NT2/D1 (cell line): ENCODE data around the gene LOX.

ENCODE experiments used
- DNase-seq: peaks from one replicate; pipeline ENCODE4 v3.0.0-alpha.2; 2011; ENCODE audit warnings: low read depth, low spot score
- H3K27me3 ChIP-seq: 2 replicates; pipeline ENCODE4 v1.6.0; 2011; ENCODE audit warnings: mild to moderate bottlenecking; ENCODE audit not compliant: insufficient read length, insufficient read depth
- H3K36me3 ChIP-seq: 2 replicates; pipeline ENCODE4 v1.6.1; 2011; ENCODE audit warnings: mild to moderate bottlenecking, low read length, mixed read lengths; ENCODE audit not compliant: insufficient read depth, insufficient read length
- H3K4me1 ChIP-seq: 2 replicates; pipeline ENCODE4 v1.5.1; 2011; ENCODE audit not compliant: insufficient read depth, insufficient read length
- H3K4me3 ChIP-seq: 2 replicates; pipeline ENCODE4 v1.5.1; 2011; ENCODE audit warnings: low read depth; ENCODE audit not compliant: insufficient read length
- H3K9ac ChIP-seq: 2 replicates; pipeline ENCODE4 v1.6.0; 2011; ENCODE audit warnings: low read depth; ENCODE audit not compliant: insufficient read length
- H3K9me3 ChIP-seq: 2 replicates; pipeline ENCODE4 v1.5.1; 2011; ENCODE audit warnings: mild to moderate bottlenecking, low read length; ENCODE audit not compliant: insufficient read depth
- SUZ12 ChIP-seq: IDR thresholded peaks from 2 replicates; pipeline ENCODE4 v1.6.1; 2011; ENCODE audit not compliant: insufficient read length, insufficient read depth; ENCODE audit errors: extremely low read depth
- YY1 ChIP-seq: IDR thresholded peaks from 2 replicates; pipeline ENCODE4 v1.6.1; 2011; ENCODE audit not compliant: insufficient read length, insufficient read depth
- ZNF274 ChIP-seq: IDR thresholded peaks from 2 replicates; pipeline ENCODE4 v1.6.1; 2011; ENCODE audit warnings: mild to moderate bottlenecking, low read depth, low read length

LOX gene

GRCh38 chr5:122063836-122064235 is 14.2 kb downstream of the LOX start:
- Histone ChIP-seq H3K36me3 (peaks cover 5% of the 10 kb centered on the region), H3K4me1 (peaks cover 4% of the 10 kb centered on the region), H3K9ac (no peak overlapping the region), H3K4me3 (no peak overlapping the region), H3K27me3 (no peaks in the 10 kb centered on the region), H3K9me3 (no peaks in the 10 kb centered on the region)
- TF ChIP-seq YY1 (no peak), ZNF274 (no peak)
- no peak for DNase-seq

- DNase-seq: no peak
- H3K4me1 ChIP-seq: no peaks in the 10 kb centered on the region
- H3K36me3 ChIP-seq: peaks cover 5% of the 10 kb centered on the region
Measured at GRCh38 chr5:122062205-122062604, 15.9 kb downstream of the LOX start.

GRCh38 chr5:122056913-122057312 is 21.1 kb downstream of the LOX start:
- TF ChIP-seq ZNF274 (no peak), SUZ12 (no peak), YY1 (no peak)
- H3K36me3 ChIP-seq: no peaks in the 10 kb centered on the region
- no peak for DNase-seq
- H3K27me3 ChIP-seq: no peaks in the 10 kb centered on the region
- no peak overlapping the region for H3K4me3 ChIP-seq
- no peaks in the 10 kb centered on the region for H3K4me1 ChIP-seq
- no peaks in the 10 kb centered on the region for H3K9me3 ChIP-seq
- H3K9ac ChIP-seq: no peak overlapping the region

More at GRCh38 chr5:122062205-122062604, 15.9 kb downstream of the LOX start:
- TF ChIP-seq SUZ12 (no peak), ZNF274 (no peak), YY1 (no peak)
- Histone ChIP-seq H3K9me3 (no peaks in the 10 kb centered on the region), H3K9ac (no peak overlapping the region), H3K4me3 (no peak overlapping the region), H3K27me3 (no peaks in the 10 kb centered on the region)

GRCh38 chr5:122054266-122054665 is 23.8 kb downstream of the LOX start:
- Histone ChIP-seq H3K9ac (no peak overlapping the region), H3K36me3 (no peaks in the 10 kb centered on the region), H3K4me3 (no peak overlapping the region), H3K4me1 (no peaks in the 10 kb centered on the region), H3K9me3 (no peaks in the 10 kb centered on the region), H3K27me3 (no peaks in the 10 kb centered on the region)
- DNase-seq: no peak
- TF ChIP-seq ZNF274 (no peak), YY1 (no peak), SUZ12 (no peak)

- TF ChIP-seq YY1 (no peak), SUZ12 (no peak)
- no peak overlapping the region for H3K4me3 ChIP-seq
- H3K9me3 ChIP-seq: no peaks in the 10 kb centered on the region
- no peak overlapping the region for H3K9ac ChIP-seq
- no peak for DNase-seq
- no peaks in the 10 kb centered on the region for H3K27me3 ChIP-seq
- no peaks in the 10 kb centered on the region for H3K36me3 ChIP-seq
- H3K4me1 ChIP-seq: no peaks in the 10 kb centered on the region
Measured at GRCh38 chr5:122053181-122054109, 24.6 kb downstream of the LOX start.

- no peaks in the 10 kb centered on the region for H3K4me1 ChIP-seq
- no peaks in the 10 kb centered on the region for H3K36me3 ChIP-seq
- no peak overlapping the region for H3K9ac ChIP-seq
- H3K4me3 ChIP-seq: no peak overlapping the region
- H3K9me3 ChIP-seq: no peaks in the 10 kb centered on the region
- DNase-seq: no peak
- no peaks in the 10 kb centered on the region for H3K27me3 ChIP-seq
- TF ChIP-seq YY1 (no peak), SUZ12 (no peak), ZNF274 (no peak)
Measured at GRCh38 chr5:122051569-122051968, 26.5 kb downstream of the LOX start.

GRCh38 chr5:122050959-122051358 is 27.1 kb downstream of the LOX start:
- TF ChIP-seq SUZ12: no peak
- no peak for TF ChIP-seq ZNF274
- no peak for TF ChIP-seq YY1

More at GRCh38 chr5:122050959-122051358, 27.1 kb downstream of the LOX start:
- Histone ChIP-seq H3K9me3 (no peaks in the 10 kb centered on the region), H3K4me1 (no peaks in the 10 kb centered on the region), H3K9ac (no peak overlapping the region), H3K36me3 (no peaks in the 10 kb centered on the region), H3K27me3 (no peaks in the 10 kb centered on the region), H3K4me3 (no peak overlapping the region)
- DNase-seq: no peak
